HEK293T (cell line): ENCODE data around the gene B3GAT2.
"Not testable (repeated sequence)": the region's sequence is repeated elsewhere in the genome, so short reads cannot be mapped to it uniquely, and the experiment has no call there.

ENCODE experiments used
- CTCF ChIA-PET: fragments of 350-600 bp; formaldehyde crosslinking; extraction: SDS; loops from one replicate; lab custom pipeline; 2021; ENCODE audit warnings: antibody characterized with exemption, inconsistent platforms; lab: Yijun Ruan, JAX
- POLR2A ChIA-PET: fragments of 350-600 bp; formaldehyde crosslinking; extraction: SDS; loops from one replicate; lab custom pipeline; 2020; ENCODE audit warnings: antibody characterized with exemption, inconsistent platforms; lab: Yijun Ruan, JAX
- DNase-seq: peaks from one replicate; pipeline ENCODE4 v3.0.0; 2012; ENCODE audit warnings: mixed read lengths; ENCODE audit errors: extremely low spot score
- ARNT ChIP-seq: fragments of 450-650 bp; IDR thresholded peaks from 2 replicates; pipeline ENCODE4 v1.6.1; 2017; ENCODE audit warnings: mild to moderate bottlenecking
- BHLHE40 ChIP-seq: fragments of 450-650 bp; IDR thresholded peaks from 2 replicates; pipeline ENCODE4 v1.6.1; 2016; ENCODE audit warnings: mild to moderate bottlenecking, moderate library complexity, borderline replicate concordance
- CTBP1 ChIP-seq: fragments of 450-650 bp; IDR thresholded peaks from 2 replicates; pipeline ENCODE4 v1.6.1; 2016; ENCODE audit warnings: borderline replicate concordance
- ELF4 ChIP-seq: fragments of 450-650 bp; IDR thresholded peaks from 2 replicates; pipeline ENCODE4 v1.6.1; 2017; ENCODE audit warnings: antibody characterized with exemption
- FOXA1 ChIP-seq: fragments of 450-650 bp; IDR thresholded peaks from 2 replicates; pipeline ENCODE4 v1.6.1; 2016; ENCODE audit warnings: mild to moderate bottlenecking
- FOXK2 ChIP-seq: fragments of 450-650 bp; IDR thresholded peaks from 2 replicates; pipeline ENCODE4 v1.6.1; 2016; ENCODE audit warnings: mild to moderate bottlenecking
- FOXM1 ChIP-seq: fragments of 450-650 bp; IDR thresholded peaks from 2 replicates; pipeline ENCODE4 v1.6.1; 2017; ENCODE audit warnings: mild to moderate bottlenecking, borderline replicate concordance
- HDGF ChIP-seq: fragments of 450-650 bp; IDR thresholded peaks from 2 replicates; pipeline ENCODE4 v1.6.1; 2017; ENCODE audit warnings: antibody characterized with exemption, borderline replicate concordance
- L3MBTL2 ChIP-seq: fragments of 450-650 bp; conservative IDR thresholded peaks from 2 replicates; pipeline ENCODE4 v1.6.1; 2016; ENCODE audit warnings: mild to moderate bottlenecking
- LEF1 ChIP-seq: fragments of 450-650 bp; IDR thresholded peaks from 2 replicates; pipeline ENCODE4 v1.6.1; 2017; ENCODE audit warnings: mild to moderate bottlenecking, borderline replicate concordance
- NFRKB ChIP-seq: fragments of 450-650 bp; IDR thresholded peaks from 2 replicates; pipeline ENCODE4 v1.6.1; 2016; ENCODE audit warnings: mild to moderate bottlenecking, moderate library complexity
- PKNOX1 ChIP-seq: fragments of 450-650 bp; IDR thresholded peaks from 2 replicates; pipeline ENCODE4 v1.6.1; 2016
- SP1 ChIP-seq: fragments of 450-650 bp; IDR thresholded peaks from 2 replicates; pipeline ENCODE4 v1.6.1; 2017
- SUZ12 ChIP-seq: fragments of 450-650 bp; IDR thresholded peaks from 2 replicates; pipeline ENCODE4 v1.6.1; 2016; ENCODE audit warnings: mild to moderate bottlenecking
- TARDBP ChIP-seq: fragments of 450-650 bp; IDR thresholded peaks from 2 replicates; pipeline ENCODE4 v1.6.1; 2016
- ZNF384 ChIP-seq: fragments of 450-650 bp; IDR thresholded peaks from 2 replicates; pipeline ENCODE4 v1.6.1; 2016

The B3GAT2 gene

GRCh38 chr6:70952608-70953165 is 4.2 kb downstream of the B3GAT2 start:
- no peak for DNase-seq
- ChIA-PET CTCF (no interaction called here), POLR2A (no interaction called here)
- no peak for TF ChIP-seq LEF1

GRCh38 chr6:70944321-70944720 is 12.5 kb downstream of the B3GAT2 start:
- CTCF ChIA-PET, result interaction anchor here (0.7 kb wide), 1 partner anchor 258 kb away, joined by 3 read pairs; no protein-coding TSS in a partner anchor
- POLR2A ChIA-PET, DNase-seq: not testable (repeated sequence)

GRCh38 chr6:70933853-70934252 is 23.0 kb downstream of the B3GAT2 start:
- TF ChIP-seq FOXA1, result no peak
- no peak for TF ChIP-seq PKNOX1
- no peak for TF ChIP-seq TARDBP
- TF ChIP-seq NFRKB, result no peak
- no peak for TF ChIP-seq CTBP1
- no peak for TF ChIP-seq ELF4
- TF ChIP-seq L3MBTL2, result no peak
- no peak for TF ChIP-seq ZNF384
- no peak for TF ChIP-seq BHLHE40
- no peak for TF ChIP-seq ARNT
- TF ChIP-seq SP1, result no peak
- POLR2A ChIA-PET, result no interaction called here
- DNase-seq, result no peak
- CTCF ChIA-PET, result interaction anchor here (0.6 kb wide), 1 partner anchor 36 kb away, joined by 3 read pairs; no protein-coding TSS in a partner anchor

- TF ChIP-seq FOXK2, result no peak
- TF ChIP-seq CTBP1, result no peak
- no peak for TF ChIP-seq PKNOX1
- TF ChIP-seq ELF4, result no peak
- TF ChIP-seq L3MBTL2, result no peak
- TF ChIP-seq FOXM1, result no peak
- TF ChIP-seq BHLHE40, result no peak
- no peak for TF ChIP-seq ARNT
- no peak for TF ChIP-seq FOXA1
- no peak for TF ChIP-seq ZNF384
- no peak for TF ChIP-seq SP1
- no peak for TF ChIP-seq NFRKB
- TF ChIP-seq HDGF, result no peak
- no peak for TF ChIP-seq TARDBP
- no peak for TF ChIP-seq LEF1
- TF ChIP-seq SUZ12, result no peak
- ChIA-PET POLR2A (no interaction called here), CTCF (interaction anchor here (0.6 kb wide), 1 partner anchor 21 kb away, joined by 3 read pairs; no protein-coding TSS in a partner anchor)
- no peak for DNase-seq
Observed at GRCh38 chr6:70905742-70906141, 51.1 kb downstream of the B3GAT2 start.

GRCh38 chr6:70903665-70904452 is 53.0 kb downstream of the B3GAT2 start:
- DNase-seq, result no peak
- TF ChIP-seq SP1 (no peak), NFRKB (no peak), ARNT (no peak), BHLHE40 (no peak), TARDBP (no peak), CTBP1 (no peak), SUZ12 (no peak), FOXK2 (no peak), FOXA1 (no peak), ELF4 (no peak), FOXM1 (no peak), LEF1 (no peak)
- ChIA-PET CTCF (no interaction called here), POLR2A (no interaction called here)

- no peak for TF ChIP-seq SP1
- no peak for TF ChIP-seq FOXM1
- DNase-seq, result no peak
- ChIA-PET CTCF (interaction anchor here (0.6 to 1.6 kb wide), 4 partner anchors 17 to 297 kb away, joined by 3 to 4 read pairs (median 3); no protein-coding TSS in a partner anchor), POLR2A (no interaction called here)
Observed at GRCh38 chr6:70901324-70901723, 55.5 kb downstream of the B3GAT2 start.

- TF ChIP-seq ELF4 (no peak), SUZ12 (no peak), BHLHE40 (no peak), HDGF (no peak), FOXK2 (no peak)
- DNase-seq, result no peak
- POLR2A ChIA-PET, result no interaction called here
- CTCF ChIA-PET, result interaction anchor here (0.5 to 0.8 kb wide), 2 partner anchors 9 to 203 kb away, joined by 3 to 4 read pairs; no protein-coding TSS in a partner anchor
Observed at GRCh38 chr6:70900047-70900446, 56.8 kb downstream of the B3GAT2 start.
